ENCODE results near the gene CSNK1D. TPM values are rescaled to one million over a fixed set of nuclear protein-coding genes. Genes with fewer than 3 reads are reported as not detected.

The CSNK1D gene
- total RNA-seq, 1 experiment from 2014 or later = 157 TPM

- intact Hi-C loops (cut with micrococcal nuclease; ENCODE audit: unreplicated experiment) = no loop called here
- DNase-seq = no peak
- Mint-ChIP-seq H3K27ac (ENCODE audit: unreplicated experiment) (no peak overlapping the region), H3K4me1 (ENCODE audit: low read depth, unreplicated experiment) (peaks cover 24% of the 10 kb centered on the region), H3K4me3 (ENCODE audit: low read depth, unreplicated experiment) (no peak overlapping the region), H3K36me3 (ENCODE audit: insufficient read depth, unreplicated experiment) (peaks cover 20% of the 10 kb centered on the region), H3K9me3 (ENCODE audit: low read depth, unreplicated experiment) (no peaks in the 10 kb centered on the region), H3K27me3 (ENCODE audit: unreplicated experiment) (no peaks in the 10 kb centered on the region)
- TF ChIP-seq CTCF (IDR thresholded peaks at IDR 0.05; ENCODE audit: unreplicated experiment) = no peak
- CTCF ChIA-PET = interaction anchor here (1.1 kb wide), 1 partner anchor 16 kb away, joined by 3 read pairs; no protein-coding TSS in a partner anchor
- no TSS peak for BruUV-seq (replicated peaks)
These were observed 52.1 kb downstream of the CSNK1D start for GRCh38 chr17:82221341-82221902.

- Mint-ChIP-seq H3K4me1 (ENCODE audit: low read depth, unreplicated experiment) (peaks cover 34% of the 10 kb centered on the region), H3K4me3 (ENCODE audit: low read depth, unreplicated experiment) (no peak overlapping the region), H3K27me3 (ENCODE audit: unreplicated experiment) (no peaks in the 10 kb centered on the region), H3K36me3 (ENCODE audit: insufficient read depth, unreplicated experiment) (peaks cover 31% of the 10 kb centered on the region), H3K27ac (ENCODE audit: unreplicated experiment) (no peak overlapping the region), H3K9me3 (ENCODE audit: low read depth, unreplicated experiment) (no peaks in the 10 kb centered on the region)
- TF ChIP-seq CTCF (IDR thresholded peaks at IDR 0.05; ENCODE audit: unreplicated experiment) = no peak
- no peak for DNase-seq
- CTCF ChIA-PET = interaction anchor here (1.1 kb wide), 1 partner anchor 14 kb away, joined by 3 read pairs; no protein-coding TSS in a partner anchor
- intact Hi-C loops (cut with micrococcal nuclease; ENCODE audit: unreplicated experiment) = no loop called here
- BruUV-seq (replicated peaks) = no TSS peak
These were observed 53.5 kb downstream of the CSNK1D start for GRCh38 chr17:82219753-82220709.

GRCh38 chr17:82219083-82219482 is 54.4 kb downstream of the CSNK1D start:
- no peak overlapping the region for H3K4me3 Mint-ChIP-seq (ENCODE audit: low read depth, unreplicated experiment)
- intact Hi-C loops (cut with micrococcal nuclease; ENCODE audit: unreplicated experiment) = no loop called here
- no peak for TF ChIP-seq CTCF (IDR thresholded peaks at IDR 0.05; ENCODE audit: unreplicated experiment)

GRCh38 chr17:82218349-82219075 is 55.0 kb downstream of the CSNK1D start:
- H3K27ac Mint-ChIP-seq (ENCODE audit: unreplicated experiment) = no peak overlapping the region

More at GRCh38 chr17:82219083-82219482, 54.4 kb downstream of the CSNK1D start:
- Mint-ChIP-seq H3K4me1 (ENCODE audit: low read depth, unreplicated experiment) (peaks cover 44% of the 10 kb centered on the region), H3K27me3 (ENCODE audit: unreplicated experiment) (no peaks in the 10 kb centered on the region), H3K27ac (ENCODE audit: unreplicated experiment) (no peak overlapping the region), H3K36me3 (ENCODE audit: insufficient read depth, unreplicated experiment) (peaks cover 40% of the 10 kb centered on the region), H3K9me3 (ENCODE audit: low read depth, unreplicated experiment) (no peaks in the 10 kb centered on the region)
- CTCF ChIA-PET = no interaction called here
- BruUV-seq (replicated peaks) = no TSS peak
- DNase-seq = no peak

More at GRCh38 chr17:82218349-82219075, 55.0 kb downstream of the CSNK1D start:
- BruUV-seq (replicated peaks) = no TSS peak
- CTCF ChIA-PET = interaction anchor here (1.0 kb wide), 1 partner anchor 13 kb away, joined by 4 read pairs; no protein-coding TSS in a partner anchor
- H3K4me3 Mint-ChIP-seq (ENCODE audit: low read depth, unreplicated experiment) = no peak overlapping the region
- intact Hi-C loops (cut with micrococcal nuclease; ENCODE audit: unreplicated experiment) = no loop called here
- TF ChIP-seq CTCF (IDR thresholded peaks at IDR 0.05; ENCODE audit: unreplicated experiment) = no peak
- H3K36me3 Mint-ChIP-seq (ENCODE audit: insufficient read depth, unreplicated experiment) = peaks cover 46% of the 10 kb centered on the region
- no peaks in the 10 kb centered on the region for H3K27me3 Mint-ChIP-seq (ENCODE audit: unreplicated experiment)
- no peaks in the 10 kb centered on the region for H3K9me3 Mint-ChIP-seq (ENCODE audit: low read depth, unreplicated experiment)
- DNase-seq = no peak
- H3K4me1 Mint-ChIP-seq (ENCODE audit: low read depth, unreplicated experiment) = peaks cover 46% of the 10 kb centered on the region
